Lower leg skin (tissue), 3 donors: ENCODE results near the gene ZNF208.

Source experiments
- CTCF ChIP-seq, 3 donors: fragments of 450-650 bp; IDR thresholded peaks; one replicate each; pipeline ENCODE4 v1.5.1; 2016; ENCODE audit warnings: antibody characterized with exemption in 3 of 3, mild to moderate bottlenecking in 3 of 3, moderate library complexity in 2 of 3
- POLR2A ChIP-seq, 2 donors: fragments of 450-650 bp; IDR thresholded peaks; one replicate each; pipeline ENCODE4 v1.6.1; 2016 to 2017; ENCODE audit warnings: antibody characterized with exemption in 2 of 2, mild to moderate bottlenecking in 1 of 2, moderate library complexity in 1 of 2

DNA sequence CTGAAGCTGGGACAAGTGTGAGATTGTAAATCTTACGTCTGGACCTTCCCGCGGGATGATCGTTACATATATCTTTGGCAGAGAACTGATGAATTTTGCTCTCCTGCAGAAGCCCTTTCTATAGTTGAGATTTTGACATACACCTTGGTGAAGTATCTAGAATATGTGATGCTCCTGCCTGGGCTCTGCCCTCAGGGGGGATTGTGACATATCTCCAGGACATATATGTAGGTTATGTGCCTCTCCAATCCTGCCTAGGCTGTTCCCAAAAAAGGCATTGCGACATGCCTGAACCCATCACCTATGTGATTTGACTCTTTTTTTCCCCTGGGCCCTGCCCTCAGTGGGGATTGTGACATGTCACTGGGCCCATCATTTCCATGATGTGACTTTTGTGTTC lies 76.6 kb downstream of the ZNF208 start:
- TF ChIP-seq CTCF (IDR thresholded peaks at IDR 0.05): no peak
- TF ChIP-seq POLR2A (IDR thresholded peaks at IDR 0.05): no peak
